ENCODE measurements around the gene FAM200A. TPM values are rescaled to one million over a fixed set of nuclear protein-coding genes. Genes with fewer than 3 reads are reported as not detected.

The FAM200A gene
- total RNA-seq, 1 donor from 2014 or later: 6.3 TPM

DNA sequence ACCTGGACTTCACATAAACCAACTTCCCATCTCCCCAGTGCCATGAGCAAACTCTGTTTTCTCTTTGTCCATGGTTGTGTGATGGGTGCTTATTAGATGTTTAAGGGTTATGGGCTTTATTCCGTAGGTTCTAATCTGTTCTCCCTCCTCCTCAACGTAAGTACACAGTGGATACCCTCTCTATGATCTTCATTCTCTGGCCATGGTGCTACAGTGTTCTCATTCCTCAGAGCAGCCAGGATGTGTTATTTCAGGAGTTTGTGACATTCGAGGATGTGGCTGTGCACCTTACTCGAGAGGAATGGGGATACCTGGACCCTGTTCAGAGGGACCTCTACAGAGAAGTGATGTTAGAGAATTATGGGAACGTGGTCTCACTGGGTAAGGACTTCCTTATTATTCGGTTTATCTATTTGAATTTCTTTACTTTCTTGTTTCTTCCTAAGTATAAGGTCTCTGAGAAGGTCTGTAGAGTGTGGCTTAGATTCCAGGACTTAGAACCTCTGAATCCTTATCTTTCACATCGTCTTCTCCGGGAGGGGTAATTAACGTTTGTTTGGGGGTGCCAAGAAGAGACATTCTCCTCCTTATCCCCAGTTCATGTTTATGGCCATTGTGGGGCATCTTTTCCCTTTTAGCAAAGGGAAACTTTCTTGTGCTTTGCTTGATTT lies 10.3 kb upstream of the FAM200A start:
- peak overlapping the region; percentile 96 for H3K27ac Mint-ChIP-seq (ENCODE audit: unreplicated experiment)
- TF ChIP-seq, protein P1, sequence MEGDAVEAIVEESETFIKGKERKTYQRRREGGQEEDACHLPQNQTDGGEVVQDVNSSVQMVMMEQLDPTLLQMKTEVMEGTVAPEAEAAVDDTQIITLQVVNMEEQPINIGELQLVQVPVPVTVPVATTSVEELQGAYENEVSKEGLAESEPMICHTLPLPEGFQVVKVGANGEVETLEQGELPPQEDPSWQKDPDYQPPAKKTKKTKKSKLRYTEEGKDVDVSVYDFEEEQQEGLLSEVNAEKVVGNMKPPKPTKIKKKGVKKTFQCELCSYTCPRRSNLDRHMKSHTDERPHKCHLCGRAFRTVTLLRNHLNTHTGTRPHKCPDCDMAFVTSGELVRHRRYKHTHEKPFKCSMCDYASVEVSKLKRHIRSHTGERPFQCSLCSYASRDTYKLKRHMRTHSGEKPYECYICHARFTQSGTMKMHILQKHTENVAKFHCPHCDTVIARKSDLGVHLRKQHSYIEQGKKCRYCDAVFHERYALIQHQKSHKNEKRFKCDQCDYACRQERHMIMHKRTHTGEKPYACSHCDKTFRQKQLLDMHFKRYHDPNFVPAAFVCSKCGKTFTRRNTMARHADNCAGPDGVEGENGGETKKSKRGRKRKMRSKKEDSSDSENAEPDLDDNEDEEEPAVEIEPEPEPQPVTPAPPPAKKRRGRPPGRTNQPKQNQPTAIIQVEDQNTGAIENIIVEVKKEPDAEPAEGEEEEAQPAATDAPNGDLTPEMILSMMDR (IDR thresholded peaks at IDR 0.05): no peak
- no peaks in the 10 kb centered on the region for H3K27me3 Mint-ChIP-seq (ENCODE audit: unreplicated experiment)
- DNase-seq (ENCODE audit: extremely low spot score, unreplicated experiment): no peak
- peak overlapping the region; percentile 52 for H3K4me3 Mint-ChIP-seq (ENCODE audit: unreplicated experiment)
- peaks cover 42% of the 10 kb centered on the region for H3K36me3 Mint-ChIP-seq (ENCODE audit: unreplicated experiment)
- H3K4me1 Mint-ChIP-seq (ENCODE audit: unreplicated experiment): peaks cover 52% of the 10 kb centered on the region
- no peaks in the 10 kb centered on the region for H3K9me3 Mint-ChIP-seq (ENCODE audit: unreplicated experiment)

DNA sequence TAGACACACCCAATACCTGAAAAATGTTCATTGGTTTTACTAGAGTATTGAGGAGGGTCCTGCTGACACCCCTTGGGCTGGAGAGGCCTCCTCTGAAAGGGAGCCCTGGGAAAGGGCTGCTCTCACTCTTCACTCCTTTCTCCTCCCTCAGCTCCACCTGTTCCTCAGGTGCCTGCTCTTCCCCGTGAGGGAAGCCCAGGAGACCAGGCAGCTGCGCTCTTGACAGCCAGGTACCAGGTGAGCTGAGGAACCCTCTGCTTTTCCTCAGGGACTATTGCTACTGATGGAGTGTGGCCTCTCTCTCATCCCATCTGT lies 9.8 kb upstream of the FAM200A start:
- Mint-ChIP-seq H3K9me3 (ENCODE audit: unreplicated experiment) (no peaks in the 10 kb centered on the region), H3K27ac (ENCODE audit: unreplicated experiment) (peak overlapping the region; percentile 96), H3K27me3 (ENCODE audit: unreplicated experiment) (no peaks in the 10 kb centered on the region), H3K36me3 (ENCODE audit: unreplicated experiment) (peaks cover 42% of the 10 kb centered on the region), H3K4me3 (ENCODE audit: unreplicated experiment) (no peak overlapping the region), H3K4me1 (ENCODE audit: unreplicated experiment) (peaks cover 55% of the 10 kb centered on the region)
- TF ChIP-seq, protein P1 (IDR thresholded peaks at IDR 0.05): no peak
- DNase-seq (ENCODE audit: extremely low spot score, unreplicated experiment): no peak

DNA sequence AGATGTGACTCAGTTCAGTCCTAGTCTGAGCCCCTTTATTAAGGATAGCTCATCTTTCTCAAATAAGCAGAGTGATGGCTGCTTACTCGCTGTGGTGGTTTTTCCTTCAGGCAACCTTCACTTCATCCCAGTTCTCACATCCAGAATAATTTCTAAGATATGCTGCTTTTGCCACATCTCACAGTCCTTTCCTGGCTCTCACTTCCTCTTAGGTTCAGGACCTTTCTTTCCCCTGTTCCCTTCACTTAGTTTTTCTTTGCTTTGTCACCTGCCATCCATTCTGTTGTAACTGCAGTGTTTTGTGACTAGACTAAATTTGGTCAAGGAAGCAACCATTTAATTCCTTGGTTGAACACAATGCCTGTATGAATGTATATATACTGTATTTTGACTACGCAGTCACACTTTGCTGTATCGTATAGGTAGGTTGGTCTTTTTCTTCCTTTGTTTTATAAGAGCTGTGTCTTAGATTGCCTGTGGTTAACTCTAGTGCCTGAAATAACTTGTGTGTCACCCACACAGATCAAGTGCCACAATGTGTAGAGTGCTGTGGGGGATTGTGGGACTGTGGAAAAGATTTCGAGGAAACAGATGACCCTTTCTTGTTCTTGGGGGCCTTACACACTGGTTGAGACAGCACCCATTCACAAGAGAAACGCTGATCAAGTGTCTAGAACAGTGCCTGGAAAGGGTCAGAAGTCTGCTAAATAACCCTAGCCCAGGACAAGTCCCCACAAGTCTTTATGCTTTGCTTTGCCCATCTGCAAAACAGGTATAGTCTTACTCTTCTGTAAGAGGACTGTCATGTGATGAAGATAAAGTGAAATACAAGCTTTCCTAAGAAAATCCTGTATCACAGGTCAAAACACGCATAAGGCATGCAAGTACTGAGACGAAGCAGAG lies 9.2 kb upstream of the FAM200A start:
- TF ChIP-seq, protein P1 (IDR thresholded peaks at IDR 0.05): no peak
- H3K9me3 Mint-ChIP-seq (ENCODE audit: unreplicated experiment): no peaks in the 10 kb centered on the region
- peak overlapping the region; percentile 98 for H3K4me3 Mint-ChIP-seq (ENCODE audit: unreplicated experiment)
- DNase-seq (ENCODE audit: extremely low spot score, unreplicated experiment): no peak
- H3K27me3 Mint-ChIP-seq (ENCODE audit: unreplicated experiment): no peaks in the 10 kb centered on the region
- H3K27ac Mint-ChIP-seq (ENCODE audit: unreplicated experiment): peak overlapping the region; percentile 96
- peaks cover 39% of the 10 kb centered on the region for H3K36me3 Mint-ChIP-seq (ENCODE audit: unreplicated experiment)
- peaks cover 55% of the 10 kb centered on the region for H3K4me1 Mint-ChIP-seq (ENCODE audit: unreplicated experiment)

DNA sequence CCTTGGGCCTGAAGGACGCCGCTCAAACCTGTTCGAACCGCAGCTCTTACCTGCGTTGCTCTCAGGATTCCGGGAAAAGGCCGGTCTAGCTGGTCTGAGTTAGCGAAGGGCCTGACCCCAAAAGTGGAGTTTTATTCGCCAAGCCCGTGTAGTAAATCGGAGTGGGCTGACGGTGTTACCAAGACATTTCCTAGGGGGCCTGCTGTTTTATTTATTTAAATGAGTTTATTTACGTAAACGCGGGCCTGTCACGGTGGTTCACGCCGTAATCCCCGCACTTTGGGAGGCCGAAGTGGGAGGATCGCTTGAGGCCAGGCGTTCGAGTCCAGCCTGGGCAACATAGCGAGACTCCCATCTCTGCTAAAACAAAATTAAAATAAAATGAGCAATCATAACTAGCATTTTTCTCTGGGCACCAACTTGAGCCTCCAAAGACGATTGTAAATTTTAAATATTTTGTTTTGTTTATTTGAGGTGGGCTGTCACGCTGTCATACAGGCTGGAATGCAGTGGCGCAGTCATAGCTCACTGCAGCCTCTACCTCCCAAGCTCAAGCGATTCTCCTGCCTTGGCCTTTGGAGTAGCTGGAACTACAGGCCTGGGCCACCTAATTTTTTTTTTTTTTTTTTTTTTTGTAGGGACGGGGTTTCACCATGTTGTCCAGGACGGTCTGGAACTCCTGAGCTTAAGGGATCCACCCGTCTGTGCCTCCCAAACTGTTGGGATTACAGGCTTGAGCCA lies 7.4 kb upstream of the FAM200A start:
- H3K27me3 Mint-ChIP-seq (ENCODE audit: unreplicated experiment): no peaks in the 10 kb centered on the region
- peak overlapping the region; percentile 98 for H3K4me3 Mint-ChIP-seq (ENCODE audit: unreplicated experiment)
- peak overlapping the region; percentile 99 for H3K27ac Mint-ChIP-seq (ENCODE audit: unreplicated experiment)
- H3K36me3 Mint-ChIP-seq (ENCODE audit: unreplicated experiment): peaks cover 26% of the 10 kb centered on the region
- H3K4me1 Mint-ChIP-seq (ENCODE audit: unreplicated experiment): peaks cover 49% of the 10 kb centered on the region
- H3K9me3 Mint-ChIP-seq (ENCODE audit: unreplicated experiment): no peaks in the 10 kb centered on the region
- TF ChIP-seq, protein P1 (IDR thresholded peaks at IDR 0.05): no peak
- no peak for DNase-seq (ENCODE audit: extremely low spot score, unreplicated experiment)

All from osteocyte (in vitro differentiated cells).